Astrocyte of the hippocampus (primary cell): ENCODE measurements around the gene NGLY1.

Experiments
- DNase-seq: peaks from one replicate; pipeline ENCODE4 v3.0.0; 2011; ENCODE audit warnings: low read depth, low spot score

The NGLY1 gene, protein sequence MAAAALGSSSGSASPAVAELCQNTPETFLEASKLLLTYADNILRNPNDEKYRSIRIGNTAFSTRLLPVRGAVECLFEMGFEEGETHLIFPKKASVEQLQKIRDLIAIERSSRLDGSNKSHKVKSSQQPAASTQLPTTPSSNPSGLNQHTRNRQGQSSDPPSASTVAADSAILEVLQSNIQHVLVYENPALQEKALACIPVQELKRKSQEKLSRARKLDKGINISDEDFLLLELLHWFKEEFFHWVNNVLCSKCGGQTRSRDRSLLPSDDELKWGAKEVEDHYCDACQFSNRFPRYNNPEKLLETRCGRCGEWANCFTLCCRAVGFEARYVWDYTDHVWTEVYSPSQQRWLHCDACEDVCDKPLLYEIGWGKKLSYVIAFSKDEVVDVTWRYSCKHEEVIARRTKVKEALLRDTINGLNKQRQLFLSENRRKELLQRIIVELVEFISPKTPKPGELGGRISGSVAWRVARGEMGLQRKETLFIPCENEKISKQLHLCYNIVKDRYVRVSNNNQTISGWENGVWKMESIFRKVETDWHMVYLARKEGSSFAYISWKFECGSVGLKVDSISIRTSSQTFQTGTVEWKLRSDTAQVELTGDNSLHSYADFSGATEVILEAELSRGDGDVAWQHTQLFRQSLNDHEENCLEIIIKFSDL

DNA sequence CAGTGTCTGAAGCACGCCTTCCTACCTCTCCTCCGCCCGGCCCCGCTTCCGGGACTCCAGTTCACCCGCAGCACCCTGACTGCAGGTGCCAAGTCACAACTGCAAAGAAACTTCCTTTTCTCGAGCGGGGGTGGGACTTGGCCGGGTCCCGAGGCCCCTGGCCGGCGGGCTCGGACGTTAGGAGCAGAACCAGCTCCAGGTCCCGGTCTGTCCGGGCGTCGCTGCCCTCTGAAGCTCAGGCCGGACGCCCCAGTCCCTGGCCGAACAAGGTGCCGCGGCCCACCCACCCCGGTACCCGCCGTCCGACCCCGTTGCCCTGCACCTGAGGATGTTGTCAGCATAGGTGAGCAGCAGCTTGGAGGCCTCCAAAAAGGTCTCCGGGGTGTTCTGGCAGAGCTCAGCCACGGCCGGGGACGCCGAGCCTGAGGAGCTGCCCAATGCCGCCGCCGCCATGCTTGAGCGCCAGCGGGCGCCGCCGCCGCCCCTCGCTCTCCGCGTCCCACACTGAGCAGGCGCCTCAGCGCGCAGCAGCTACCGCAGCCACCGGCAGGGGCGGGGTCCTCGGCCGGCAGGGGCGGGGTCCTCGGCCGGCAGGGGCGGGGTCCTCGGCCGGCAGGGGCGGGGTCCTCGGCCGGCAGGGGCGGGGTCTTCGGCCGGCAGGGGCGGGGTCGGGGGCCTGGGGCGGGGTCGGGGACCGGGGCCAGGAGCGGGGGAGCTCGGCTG is at the start of gene NGLY1:
TSS of gene NGLY1 (minus strand) at position 506 of the 723 bp plus-strand sequence. CDS start at position 453, 53 bp downstream.
- peak; percentile 96 for DNase-seq

DNA sequence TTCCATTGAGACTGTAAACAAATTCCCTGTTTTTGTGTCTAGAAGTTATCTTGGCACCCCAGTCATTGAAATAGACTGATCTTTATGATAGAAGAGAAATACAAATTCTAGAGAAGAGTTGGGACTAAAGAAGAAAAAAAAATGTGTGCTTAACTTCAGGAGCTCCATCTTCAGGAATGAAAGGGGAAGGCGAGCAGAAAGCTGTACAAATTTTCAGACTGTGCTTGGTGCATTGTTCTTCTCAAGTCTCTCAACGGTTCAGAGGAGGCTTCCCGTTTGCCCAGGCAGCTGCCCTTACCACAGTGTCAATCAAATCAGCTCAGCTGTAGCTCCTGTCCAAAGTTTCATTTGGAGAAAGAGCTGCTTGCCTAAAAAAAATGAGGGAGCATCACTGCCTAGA is 48.3 kb upstream of the NGLY1 start:
- DNase-seq = peak; percentile 59

DNA sequence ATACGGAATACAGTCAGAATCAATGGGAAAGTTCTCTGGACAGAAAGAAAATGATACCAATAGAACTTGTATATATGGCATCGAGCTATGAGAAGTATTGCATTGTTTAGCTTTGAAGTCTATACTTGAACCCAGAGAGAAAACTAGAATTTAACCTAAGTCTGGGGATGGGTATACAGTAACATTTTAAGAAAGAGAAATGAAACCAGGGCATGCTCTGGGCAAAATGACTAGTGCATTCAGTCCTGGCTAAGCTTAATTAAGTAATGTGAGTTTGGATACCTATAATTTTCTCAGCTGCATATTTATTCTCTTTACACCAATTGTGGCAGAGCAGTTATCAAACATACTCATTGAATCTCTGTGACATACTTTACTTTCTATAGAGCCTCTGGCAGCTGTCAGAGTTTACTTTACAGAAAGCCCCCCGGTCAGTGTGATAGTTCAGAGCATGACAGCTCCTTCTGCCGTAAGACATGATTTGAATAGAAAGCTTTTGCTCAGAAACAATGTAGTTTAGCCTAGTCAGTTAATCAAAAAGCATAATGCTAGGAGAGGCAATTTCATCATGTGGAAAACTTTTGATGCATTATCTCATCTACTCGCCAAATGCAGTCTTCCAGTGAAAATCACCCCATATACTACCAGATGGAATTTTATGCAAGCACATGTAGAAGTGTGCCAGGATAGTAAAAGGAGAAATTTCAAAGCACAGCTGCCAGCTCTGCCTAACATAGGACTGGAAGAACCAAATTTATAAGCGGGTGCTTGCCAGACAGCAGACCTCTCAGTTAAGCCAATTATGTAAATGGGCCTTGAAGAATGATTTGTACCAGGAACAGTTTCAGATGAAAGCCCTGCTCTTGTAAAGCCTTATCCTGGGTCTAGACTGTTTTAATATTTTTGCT is 47.4 kb upstream of the NGLY1 start:
- peak; percentile 46 for DNase-seq

DNA sequence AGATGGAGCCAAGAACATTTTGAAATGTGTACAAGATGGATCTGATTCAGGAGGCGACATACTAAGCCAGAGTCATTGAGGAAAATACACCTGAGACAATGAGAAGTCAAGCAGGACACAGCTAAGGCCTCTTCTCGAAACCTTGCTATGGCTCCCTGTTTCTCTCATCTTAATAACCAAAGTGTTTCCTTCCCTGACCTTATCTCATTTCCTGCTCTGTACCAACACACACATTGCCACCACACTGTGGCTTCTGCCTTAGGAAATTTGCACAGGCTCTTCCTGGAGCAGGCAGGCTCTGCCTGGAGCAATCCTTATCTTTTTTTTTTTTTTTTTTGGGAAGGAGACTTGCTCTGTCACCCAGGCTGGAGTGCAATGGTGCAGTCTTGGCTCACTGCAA is 43.3 kb upstream of the NGLY1 start:
- DNase-seq = no peak

DNA sequence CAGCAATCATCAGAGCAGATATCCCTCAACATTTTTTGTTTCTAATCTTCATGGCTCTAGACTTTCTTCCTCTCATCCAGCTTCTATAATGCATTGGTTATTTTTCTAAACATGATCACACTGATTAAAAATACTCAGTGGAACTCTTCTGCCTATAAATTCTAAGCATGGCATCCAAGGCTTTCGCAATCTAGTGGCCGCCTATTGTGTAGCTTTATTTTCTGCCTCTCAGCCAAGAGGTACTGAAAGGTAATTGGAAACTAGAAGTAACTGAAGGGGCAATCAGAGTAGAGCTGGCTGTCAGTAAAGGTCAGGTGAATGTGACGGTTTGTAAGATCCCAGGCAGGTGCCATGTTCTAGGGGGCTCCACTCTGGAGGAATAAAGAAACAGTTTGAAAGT is 40.1 kb upstream of the NGLY1 start:
- DNase-seq = no peak

DNA sequence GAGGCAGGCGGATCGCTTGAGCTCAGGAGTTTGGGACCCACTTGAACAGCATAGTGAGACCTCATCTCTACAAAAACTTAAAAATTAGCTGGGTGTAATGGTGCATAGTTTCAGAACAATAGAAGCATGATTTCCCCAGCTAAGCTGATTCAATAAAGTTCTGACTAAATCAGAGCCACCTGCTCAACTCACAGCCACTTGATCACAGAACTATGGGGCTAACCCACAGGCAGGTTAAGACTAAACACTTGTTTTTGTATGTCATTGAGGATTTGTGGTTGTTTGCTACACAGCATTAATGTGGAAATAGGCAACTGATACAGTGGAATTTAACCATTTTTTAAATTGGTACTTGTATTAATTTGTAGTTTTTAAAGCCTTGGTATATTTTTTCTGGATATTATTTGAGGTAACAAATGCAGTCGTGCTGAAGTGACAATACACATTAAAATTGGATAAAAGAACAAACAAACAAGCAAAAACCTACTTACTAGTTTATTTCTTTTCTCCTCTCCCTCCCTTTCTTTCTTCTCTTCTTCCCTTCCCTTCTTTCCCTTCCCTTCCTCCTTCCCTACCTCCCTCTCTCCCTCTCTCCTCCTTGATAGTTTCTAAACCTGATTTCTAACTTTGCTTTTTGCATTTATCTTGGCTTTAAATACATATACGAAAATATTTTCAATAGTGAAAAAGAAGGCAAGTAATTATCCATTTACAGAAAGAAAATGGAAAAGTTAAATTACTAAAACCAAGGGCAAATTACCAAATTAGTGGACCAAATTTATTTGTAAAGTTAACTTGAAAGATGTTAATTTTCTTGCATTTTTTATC is 38.7 kb upstream of the NGLY1 start:
- no peak for DNase-seq

DNA sequence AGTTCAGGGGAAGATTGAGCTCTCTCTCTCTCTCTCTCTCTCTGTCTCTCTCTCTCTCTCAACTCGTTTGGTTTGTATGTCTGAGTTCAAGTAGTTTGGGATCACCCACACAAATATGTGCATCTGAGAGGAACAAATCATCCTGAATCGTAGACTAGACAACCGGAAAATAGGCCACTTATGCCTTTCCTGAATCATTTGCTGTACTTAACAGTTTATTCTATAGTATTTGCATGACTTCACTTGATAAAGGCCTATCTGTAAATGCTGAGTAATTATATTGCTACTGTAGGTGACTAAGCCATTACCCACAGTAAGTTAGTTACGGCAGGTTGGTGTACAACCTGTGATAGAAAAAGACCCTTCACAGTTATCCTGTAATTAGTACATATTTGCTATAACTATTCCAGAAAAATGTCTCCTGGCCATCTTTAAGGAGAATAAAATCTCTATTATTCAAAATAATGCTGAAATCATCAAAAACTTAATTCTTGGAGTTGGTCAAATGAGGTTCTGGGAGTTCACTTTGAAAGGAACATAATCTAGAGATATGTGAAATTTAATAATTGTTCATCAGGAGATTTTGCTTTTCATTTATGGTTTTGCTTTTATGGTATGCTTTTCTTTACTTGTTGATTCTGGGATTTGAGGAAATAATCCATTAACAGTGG is 37.7 kb upstream of the NGLY1 start:
- DNase-seq = no peak

DNA sequence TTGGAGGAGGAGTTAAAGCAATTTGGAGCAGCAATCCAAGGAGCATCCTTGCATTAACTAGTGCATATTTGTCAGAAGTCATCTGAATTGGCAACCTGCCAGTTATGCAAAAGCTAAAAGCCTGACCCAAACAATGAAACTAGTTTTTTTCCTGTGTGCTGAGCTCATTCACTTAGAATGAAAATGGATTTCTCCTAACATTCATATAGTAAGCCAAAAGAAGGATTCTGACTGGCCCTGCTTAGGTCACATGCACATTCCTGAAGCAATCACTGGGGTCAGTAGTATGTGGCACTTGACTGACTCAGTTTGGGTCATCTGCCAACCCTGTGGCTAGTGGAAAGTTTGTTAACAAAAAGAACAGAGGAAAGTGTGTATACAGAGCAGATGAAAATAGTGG is 37.1 kb upstream of the NGLY1 start:
- DNase-seq = peak; percentile 98

DNA sequence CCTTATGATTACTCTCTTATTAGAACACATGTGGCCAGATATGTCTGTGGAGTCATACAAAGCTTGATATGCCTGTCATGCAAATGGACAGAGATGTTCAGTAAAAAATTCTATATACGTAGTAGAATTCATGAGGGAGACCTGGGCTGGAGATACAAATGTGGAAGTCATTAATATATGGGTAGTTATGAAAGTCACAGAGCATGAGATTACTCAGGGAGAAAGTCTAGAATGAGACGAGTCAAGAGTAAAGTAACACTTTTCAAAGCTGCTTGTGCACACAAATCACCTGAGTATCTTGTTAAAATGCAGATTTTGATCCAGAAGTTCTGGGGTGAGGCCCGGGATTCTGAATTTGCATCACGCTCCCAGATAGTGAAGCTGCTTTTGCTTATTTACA is 35.1 kb upstream of the NGLY1 start:
- DNase-seq = no peak

DNA sequence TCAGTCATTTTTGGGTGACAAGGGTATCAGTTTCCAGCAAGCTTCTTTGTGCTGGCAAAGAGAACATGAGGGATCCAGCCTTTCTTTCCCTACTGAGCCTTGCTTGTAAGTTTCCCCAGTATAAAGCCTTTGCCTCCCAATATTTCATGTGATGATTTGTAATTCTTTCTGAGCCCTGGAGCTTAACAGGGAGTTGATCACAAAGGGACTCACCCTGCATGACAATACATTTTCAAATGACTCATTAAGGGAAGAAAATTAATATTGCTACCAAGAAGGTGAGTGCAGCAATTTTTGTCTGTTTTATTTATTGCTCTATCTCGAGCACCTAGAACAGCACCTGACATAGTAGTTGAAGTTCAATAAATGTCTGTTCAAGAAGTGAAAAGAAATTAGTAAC is 34.4 kb upstream of the NGLY1 start:
- DNase-seq = no peak

DNA sequence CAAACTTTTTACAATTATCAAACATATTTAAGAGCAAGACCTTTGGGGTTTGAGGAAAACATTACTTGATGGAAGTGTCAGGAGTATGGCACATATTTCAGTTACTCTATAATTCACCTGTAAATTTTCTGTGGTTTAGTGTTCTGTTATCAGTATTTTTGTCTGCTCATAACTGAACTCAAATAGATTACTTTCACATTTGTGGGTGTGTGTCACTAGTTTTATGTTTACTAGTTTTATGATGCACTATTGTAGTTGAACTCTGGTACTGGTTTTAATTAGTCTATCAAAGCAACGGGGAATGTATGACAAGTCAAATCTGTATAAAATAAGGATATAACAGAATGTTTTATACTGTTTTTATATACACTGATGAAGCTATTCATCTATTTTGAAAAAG is 33.9 kb upstream of the NGLY1 start:
- no peak for DNase-seq

DNA sequence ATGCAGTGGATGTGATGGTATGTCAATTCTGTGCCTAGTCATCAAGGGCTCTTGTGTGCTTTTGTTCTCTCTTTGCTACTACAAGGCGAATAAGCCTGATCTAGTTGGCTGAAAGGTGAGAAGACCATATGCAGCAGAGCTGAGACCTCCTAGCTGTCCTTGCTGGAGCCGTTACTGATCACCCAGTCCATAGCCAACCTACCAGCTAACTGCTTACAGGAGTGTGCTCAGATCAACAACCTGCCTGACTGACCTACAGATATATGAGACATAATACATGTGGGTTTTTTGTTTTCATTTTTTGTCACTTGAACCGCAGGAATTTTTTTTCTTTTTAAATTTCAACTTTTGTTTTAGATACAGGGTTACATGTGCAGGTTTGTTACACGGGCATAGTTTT is 29.4 kb upstream of the NGLY1 start:
- DNase-seq = no peak

DNA sequence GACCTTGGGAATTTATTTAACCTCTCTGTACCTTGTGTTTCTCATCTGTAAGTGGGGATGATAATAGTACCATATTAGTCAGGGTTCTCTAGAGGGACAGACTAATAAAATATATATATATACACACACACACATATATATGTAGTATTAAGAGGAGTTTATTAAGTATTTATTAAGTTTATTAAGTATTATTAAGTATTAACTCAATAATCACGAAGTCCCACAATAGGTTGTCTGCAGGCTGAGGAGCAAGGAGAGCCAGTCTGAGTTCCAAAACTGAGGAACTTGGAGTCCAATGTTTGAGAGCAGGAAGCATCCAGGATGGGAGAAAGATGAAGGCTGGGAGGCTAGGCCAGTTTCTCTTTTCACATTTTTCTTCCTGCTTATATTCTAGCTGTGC is 21.4 kb upstream of the NGLY1 start:
- no peak for DNase-seq

DNA sequence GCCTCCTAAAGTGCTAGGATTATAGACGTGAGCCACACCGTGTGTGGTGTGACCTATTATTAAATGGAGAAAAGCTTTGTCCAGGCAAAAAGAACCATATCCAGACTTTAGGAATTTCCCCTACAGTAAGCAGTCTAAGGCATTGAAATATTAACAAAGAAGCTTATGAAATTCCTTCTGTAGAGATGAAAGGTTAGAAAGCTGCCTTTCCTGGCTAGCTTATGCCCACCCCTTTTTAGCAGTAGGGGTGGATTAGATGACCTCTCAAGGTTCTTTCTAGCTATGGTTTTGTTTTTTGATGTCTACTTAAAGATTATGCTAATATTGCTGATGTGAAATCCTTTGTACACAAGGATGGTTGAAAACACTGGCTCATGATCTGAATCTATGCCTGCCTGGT is 20.6 kb upstream of the NGLY1 start:
- DNase-seq = no peak

DNA sequence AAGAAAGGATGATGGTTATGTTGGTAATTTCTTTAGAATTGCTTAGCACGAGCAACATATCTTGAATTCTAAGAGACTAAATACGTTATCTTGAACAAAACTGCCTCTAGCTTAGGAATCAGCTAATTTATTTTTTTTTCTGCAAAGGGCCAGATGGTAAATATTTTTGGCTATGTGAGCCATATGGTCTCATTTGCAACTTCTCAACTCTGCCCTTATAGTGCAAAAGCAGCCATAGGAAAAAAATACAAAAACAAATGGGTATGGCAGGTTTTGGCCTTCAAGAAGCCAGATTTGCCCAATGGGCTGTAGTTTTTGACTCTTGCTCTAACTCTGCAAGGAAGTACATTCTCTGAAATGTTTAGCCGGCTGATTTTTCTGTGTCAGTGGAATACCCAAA is 18.5 kb upstream of the NGLY1 start:
- no peak for DNase-seq

DNA sequence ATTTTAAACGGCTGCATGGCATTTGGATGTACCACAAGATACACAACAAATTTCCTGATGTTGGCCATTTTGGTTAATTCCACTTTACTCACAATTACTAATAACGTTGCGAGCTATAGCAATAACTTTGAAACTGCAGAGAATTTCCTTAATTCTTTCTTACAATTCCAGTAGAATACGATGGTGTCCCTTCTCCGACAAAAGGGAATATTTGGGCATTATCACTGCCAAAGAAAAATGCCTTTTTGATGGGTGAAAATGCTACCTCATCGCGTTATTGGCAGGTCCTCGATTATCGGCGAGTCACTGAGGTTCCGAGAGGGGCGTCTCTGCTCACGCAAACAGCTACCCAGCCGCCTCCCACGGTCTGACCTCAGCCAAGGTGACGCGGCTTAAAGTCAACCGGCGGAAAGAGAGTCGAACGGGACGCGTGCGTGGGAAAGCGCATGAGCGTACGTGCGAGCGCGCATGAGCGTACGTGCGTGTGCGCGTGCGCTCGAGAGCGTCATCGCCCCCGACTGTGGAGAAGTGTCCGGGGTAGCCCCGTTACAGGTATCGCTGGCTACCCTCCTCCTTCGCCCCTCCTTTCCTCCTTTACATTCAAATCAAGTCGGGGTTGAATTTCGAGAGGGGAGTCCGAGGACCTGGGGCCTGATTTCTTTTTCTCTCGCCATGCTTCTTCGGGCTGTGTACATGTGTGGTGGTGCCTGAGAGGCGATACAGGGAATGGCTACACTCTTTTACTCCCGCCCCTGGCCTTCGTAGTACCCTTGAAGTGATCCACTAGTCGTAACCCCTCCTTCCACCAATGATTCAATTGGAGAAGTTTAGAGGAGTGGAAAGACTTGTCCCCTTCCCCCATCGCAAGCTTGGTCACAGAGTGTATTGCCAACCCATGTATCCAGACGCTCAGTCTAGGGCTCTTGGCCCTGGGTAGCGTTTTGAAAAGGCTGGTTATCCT is 6.6 kb upstream of the NGLY1 start, which contains the start of gene OXSM:
TSS of gene OXSM (plus strand) at position 495 of the 961 bp plus-strand sequence. CDS start 931 bp downstream, outside the sequence.
- DNase-seq = peak; percentile 95

DNA sequence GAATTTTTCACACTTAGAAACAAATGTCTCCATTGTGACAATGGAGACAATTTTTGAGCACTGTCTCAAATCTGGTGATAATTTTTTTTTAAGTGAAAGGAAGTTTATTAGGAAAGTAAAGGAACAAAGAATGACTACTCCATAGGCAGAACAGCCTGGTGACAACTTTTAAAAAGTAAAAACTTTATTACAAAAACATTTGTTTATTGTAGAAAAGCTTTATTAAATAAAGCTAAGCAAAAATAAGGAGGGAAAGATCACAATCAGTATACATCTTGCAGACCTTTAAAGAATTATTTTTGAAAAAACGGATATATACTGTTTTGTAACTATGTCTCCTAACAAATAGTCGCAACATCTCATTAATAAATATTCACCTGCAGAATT is 6.0 kb upstream of the NGLY1 start:
- no peak for DNase-seq

DNA sequence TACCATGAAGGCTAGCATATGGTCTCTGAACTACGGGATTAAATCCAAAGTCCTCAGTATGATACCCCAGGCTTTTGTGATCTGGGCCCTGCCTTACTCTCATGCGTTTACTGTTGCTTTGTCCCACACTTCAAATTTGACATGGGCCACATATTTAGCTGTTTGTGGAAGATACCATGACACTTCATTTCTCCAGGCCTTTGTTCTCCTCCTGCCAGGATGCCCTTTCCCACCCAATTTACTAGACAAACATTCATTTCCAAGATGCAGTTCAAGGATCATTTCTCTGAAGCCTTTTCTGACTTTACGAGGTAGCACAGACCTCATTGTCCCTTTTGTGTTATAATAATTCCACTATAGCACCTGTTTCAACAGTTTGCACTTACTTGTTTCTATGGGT is 4.4 kb upstream of the NGLY1 start:
- no peak for DNase-seq

DNA sequence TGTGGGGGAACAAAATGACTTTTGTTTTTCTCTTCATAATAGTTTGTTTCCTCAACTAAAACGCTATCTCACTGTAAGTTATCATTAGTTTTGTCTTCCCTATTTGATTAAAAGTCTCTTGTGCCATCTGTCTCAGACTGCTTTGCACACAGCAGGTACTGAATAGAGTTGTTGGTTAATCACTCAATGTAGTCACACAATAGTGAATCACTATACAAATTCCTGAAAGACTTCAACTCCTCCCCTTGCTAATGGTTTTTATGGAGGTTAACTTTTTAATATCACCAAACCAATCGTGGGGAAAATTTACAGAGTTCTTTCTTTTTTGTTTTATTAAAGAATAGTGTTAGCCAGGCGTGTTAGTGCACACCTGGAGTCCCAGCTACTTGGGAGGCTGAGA is 2.6 kb upstream of the NGLY1 start:
- no peak for DNase-seq
